ENCODE measurements around the gene CACNA1B. TPM values are rescaled to one million over a fixed set of nuclear protein-coding genes. Genes with fewer than 3 reads are reported as not detected.

Gene CACNA1B
- total RNA-seq, 1 donor from 2014 or later = 0.84 TPM

GRCh38 chr9:137952976-137953666, 75.5 kb downstream of the CACNA1B start:
- TF ChIP-seq CTCF (IDR thresholded peaks at IDR 0.05; ENCODE audit: insufficient read depth, low read length, poor library complexity, severe bottlenecking) = no peak
- Histone ChIP-seq H3K27me3 (ENCODE audit: control insufficient read depth, insufficient read depth, low read length) (no peaks in the 10 kb centered on the region), H3K36me3 (ENCODE audit: control insufficient read depth, insufficient read depth, low read length) (no peaks in the 10 kb centered on the region), H3K4me3 (ENCODE audit: low read depth, low read length) (no peak overlapping the region)
- no peak for DNase-seq (ENCODE audit: low read depth)

GRCh38 chr9:137953683-137954438, 76.3 kb downstream of the CACNA1B start:
- Histone ChIP-seq H3K4me3 (ENCODE audit: low read depth, low read length) (no peak overlapping the region), H3K27me3 (ENCODE audit: control insufficient read depth, insufficient read depth, low read length) (no peaks in the 10 kb centered on the region), H3K36me3 (ENCODE audit: control insufficient read depth, insufficient read depth, low read length) (no peaks in the 10 kb centered on the region)
- no peak for DNase-seq (ENCODE audit: low read depth)
- no peak for TF ChIP-seq CTCF (IDR thresholded peaks at IDR 0.05; ENCODE audit: insufficient read depth, low read length, poor library complexity, severe bottlenecking)

GRCh38 chr9:137955224-137955570, 77.6 kb downstream of the CACNA1B start:
- no peak for TF ChIP-seq CTCF (IDR thresholded peaks at IDR 0.05; ENCODE audit: insufficient read depth, low read length, poor library complexity, severe bottlenecking)
- no peaks in the 10 kb centered on the region for H3K27me3 ChIP-seq (ENCODE audit: control insufficient read depth, insufficient read depth, low read length)
- H3K36me3 ChIP-seq (ENCODE audit: control insufficient read depth, insufficient read depth, low read length) = no peaks in the 10 kb centered on the region
- DNase-seq (ENCODE audit: low read depth) = no peak
- no peak overlapping the region for H3K4me3 ChIP-seq (ENCODE audit: low read depth, low read length)

GRCh38 chr9:137955586-137955985, 78.0 kb downstream of the CACNA1B start:
- TF ChIP-seq CTCF (IDR thresholded peaks at IDR 0.05; ENCODE audit: insufficient read depth, low read length, poor library complexity, severe bottlenecking) = no peak

GRCh38 chr9:137956039-137956438, 78.5 kb downstream of the CACNA1B start:
- H3K27me3 ChIP-seq (ENCODE audit: control insufficient read depth, insufficient read depth, low read length) = no peaks in the 10 kb centered on the region
- no peak overlapping the region for H3K4me3 ChIP-seq (ENCODE audit: low read depth, low read length)
- DNase-seq (ENCODE audit: low read depth) = no peak
- no peaks in the 10 kb centered on the region for H3K36me3 ChIP-seq (ENCODE audit: control insufficient read depth, insufficient read depth, low read length)
- no peak for TF ChIP-seq CTCF (IDR thresholded peaks at IDR 0.05; ENCODE audit: insufficient read depth, low read length, poor library complexity, severe bottlenecking)

More at GRCh38 chr9:137955586-137955985, 78.0 kb downstream of the CACNA1B start:
- no peak for DNase-seq (ENCODE audit: low read depth)
- H3K36me3 ChIP-seq (ENCODE audit: control insufficient read depth, insufficient read depth, low read length) = no peaks in the 10 kb centered on the region
- no peak overlapping the region for H3K4me3 ChIP-seq (ENCODE audit: low read depth, low read length)
- H3K27me3 ChIP-seq (ENCODE audit: control insufficient read depth, insufficient read depth, low read length) = no peaks in the 10 kb centered on the region
